ENCODE data around the gene LIMS1.

- TF ChIP-seq FOXA1 (IDR thresholded peaks at IDR 0.05) (no peak), BHLHE40 (IDR thresholded peaks at IDR 0.05; ENCODE audit: borderline replicate concordance) (no peak)
Observed at GRCh38 chr2:108534584-108535356, 500 bp downstream of the LIMS1 start.
